ENCODE results near the gene EML1. TPM values are rescaled to one million over a fixed set of nuclear protein-coding genes. Genes with fewer than 3 reads are reported as not detected.

The EML1 gene
- total RNA-seq, 5 donors from 2014 or later (not counting 1 experiment from before 2014, with no cell fraction given) = 0.53 to 1.4 (median 0.60) TPM; not detected in 2

DNA sequence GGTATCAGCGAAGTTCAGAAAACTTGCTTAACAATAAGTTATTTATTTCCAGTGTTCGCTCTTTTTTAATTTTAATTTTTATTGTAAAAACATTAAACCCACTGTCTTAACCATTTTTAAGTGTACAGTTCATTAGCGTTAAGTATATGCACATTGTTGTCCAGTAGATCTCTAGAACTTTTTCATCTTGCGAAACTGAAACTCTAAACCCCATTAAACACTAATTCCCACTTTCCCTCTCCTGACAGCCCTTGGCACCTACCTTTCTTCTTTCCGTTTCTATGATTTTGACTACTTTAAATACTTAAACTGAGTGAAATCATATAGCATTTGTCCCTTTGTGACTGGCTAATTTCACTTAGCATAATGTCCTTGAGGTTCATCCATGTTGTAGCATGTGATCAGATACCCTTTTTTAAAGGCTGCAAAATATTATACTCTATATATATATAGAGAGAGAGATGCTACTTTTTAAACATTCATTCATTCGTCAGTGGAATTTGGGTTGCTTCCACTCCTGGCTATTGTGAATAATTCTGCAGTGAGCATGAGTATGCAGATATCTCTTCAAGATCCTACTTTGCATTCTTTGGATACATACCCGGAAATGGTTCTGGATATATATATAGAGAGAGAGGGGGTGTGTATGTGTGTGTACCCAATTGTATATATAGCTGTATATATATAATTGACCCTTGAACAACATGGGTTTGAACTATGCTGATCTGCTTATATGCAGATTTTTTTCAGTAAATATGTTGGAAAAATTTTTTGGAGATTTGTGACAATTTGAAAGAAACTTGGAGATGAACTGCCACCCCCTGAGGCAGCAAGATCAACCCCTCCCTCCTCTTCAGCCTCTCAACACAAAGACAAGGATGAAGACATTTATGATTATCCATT, 197.3 kb downstream of the EML1 start:
- DNase-seq = no peak
- ChIA-PET POLR2A (no interaction called here), CTCF (no interaction called here)
- no peaks in the 10 kb centered on the region for H3K27me3 ChIP-seq (replicated peaks in 1 of 2; ENCODE audit: control insufficient read depth in 2 of 2, extremely low read depth in 1 of 2, insufficient read depth in 2 of 2, low read length in 1 of 2)
- no peaks in the 10 kb centered on the region for H3K9me3 ChIP-seq
- Mint-ChIP-seq H3K4me3 (no peak overlapping the region), H3K27me3 (peaks cover 0 to 7% of the 10 kb centered on the region in 2 donors), H3K27ac (no peak overlapping the region), H3K9me3 (peaks cover 0 to 5% (median 0%) of the 10 kb centered on the region in 3 donors), H3K4me1 (peaks cover 0 to 1% (median 0%) of the 10 kb centered on the region in 3 donors), H3K36me3 (peaks cover 5% of the 10 kb centered on the region)
- H3K27ac ChIP-seq (ENCODE audit: low read length) = no peak overlapping the region
- no peaks in the 10 kb centered on the region for H3K4me1 ChIP-seq (ENCODE audit: control insufficient read depth in 1 of 2, extremely low read depth in 1 of 2, insufficient read depth in 2 of 2, low read length in 2 of 2)
- no peak for ATAC-seq (replicated peaks in 1 of 4)
- H3K36me3 ChIP-seq (ENCODE audit: control insufficient read depth in 2 of 2, extremely low read depth in 1 of 2, insufficient read depth in 1 of 2, low read length in 1 of 2) = no peaks in the 10 kb centered on the region
- WGBS (ENCODE audit: insufficient coverage) = 90% methylated on average over 2 of the region's 7 CpGs
- H3K4me3 ChIP-seq (ENCODE audit: control insufficient read depth in 1 of 2, extremely low read depth in 1 of 2, low read length in 1 of 2) = no peak overlapping the region

DNA sequence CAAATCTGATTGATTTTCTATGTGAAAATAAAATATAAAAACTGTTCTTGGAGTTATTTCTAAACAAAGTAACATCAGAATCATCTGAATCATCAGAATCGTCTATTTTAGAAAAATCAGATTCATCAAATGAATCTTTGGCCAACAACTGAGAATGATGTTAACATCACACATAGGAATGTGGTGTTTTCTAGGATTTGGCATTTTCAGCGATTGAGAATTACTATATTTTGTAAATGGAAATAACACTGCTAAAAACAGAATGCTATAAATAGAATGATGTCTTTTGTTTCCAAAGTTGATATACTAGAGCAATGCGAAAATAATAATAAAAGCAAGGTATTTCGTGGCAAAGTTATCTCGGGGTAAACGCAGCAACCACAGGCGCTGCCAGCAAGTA, 198.1 kb downstream of the EML1 start:
- H3K9me3 Mint-ChIP-seq = peaks cover 0 to 4% (median 0%) of the 10 kb centered on the region in 3 donors
- no peaks in the 10 kb centered on the region for H3K36me3 ChIP-seq (ENCODE audit: control insufficient read depth in 2 of 2, extremely low read depth in 1 of 2, insufficient read depth in 1 of 2, low read length in 1 of 2)
- peaks cover 4% of the 10 kb centered on the region for H3K36me3 Mint-ChIP-seq
- H3K4me1 Mint-ChIP-seq = peaks cover 0 to 8% (median 3%) of the 10 kb centered on the region in 3 donors
- H3K9me3 ChIP-seq = no peaks in the 10 kb centered on the region
- no peak overlapping the region for H3K27ac Mint-ChIP-seq
- H3K4me3 ChIP-seq (ENCODE audit: control insufficient read depth in 1 of 2, extremely low read depth in 1 of 2, low read length in 1 of 2) = no peak overlapping the region
- no CpG with 5 or more reads among the region's 7 CpGs for WGBS (ENCODE audit: insufficient coverage)
- H3K27me3 ChIP-seq (replicated peaks in 1 of 2; ENCODE audit: control insufficient read depth in 2 of 2, extremely low read depth in 1 of 2, insufficient read depth in 2 of 2, low read length in 1 of 2) = no peaks in the 10 kb centered on the region
- ChIA-PET CTCF (no interaction called here), POLR2A (no interaction called here)
- no peak for ATAC-seq (replicated peaks in 1 of 4)
- H3K4me1 ChIP-seq (ENCODE audit: control insufficient read depth in 1 of 2, extremely low read depth in 1 of 2, insufficient read depth in 2 of 2, low read length in 2 of 2) = no peaks in the 10 kb centered on the region
- no peak overlapping the region for H3K4me3 Mint-ChIP-seq
- H3K27ac ChIP-seq (ENCODE audit: low read length) = no peak overlapping the region
- peaks cover 0 to 9% of the 10 kb centered on the region in 2 donors for H3K27me3 Mint-ChIP-seq
- no peak for DNase-seq

Other genes starting within 250 kb of the EML1 start
- 10 to 100 TPM in 1 of 5 donors, 1 to 10 TPM in 4; 6.6 to 12.0 (median 9.1) TPM for gene CCDC85C, start 189.2 kb upstream of the EML1 start, total RNA-seq
- gene HHIPL1, start 148.3 kb upstream of the EML1 start, total RNA-seq = under 1 TPM; 0.05 to 0.35 (median 0.23) TPM
- gene CYP46A1, start 109.1 kb upstream of the EML1 start, total RNA-seq = under 1 TPM; 0.10 to 0.51 (median 0.39) TPM